RWPE1 (cell line): Measurements from ENCODE around the gene TAS2R10.

Experiments used
- CTCF ChIA-PET: fragments of 350-600 bp; sonication (Branson Sonifier 250); formaldehyde crosslinking; extraction: SDS; loops from one replicate; lab custom pipeline; 2021; lab: Yijun Ruan, JAX
- POLR2A ChIA-PET: fragments of 400-600 bp; formaldehyde crosslinking; extraction: SDS; loops from one replicate; lab custom pipeline; 2020; ENCODE audit warnings: antibody characterized with exemption; ENCODE audit not compliant: low non-redundant PET; lab: Yijun Ruan, JAX
- DNase-seq: peaks from one replicate; pipeline ENCODE4 v3.0.0; 2012; ENCODE audit warnings: low spot score
- H3K27ac ChIP-seq: fragments of 450-650 bp; 2 replicates; pipeline ENCODE4 v1.5.1; 2017
- CTCF ChIP-seq: fragments of 450-650 bp; conservative IDR thresholded peaks from 2 replicates; pipeline ENCODE4 v1.5.1; 2017; ENCODE audit warnings: low read depth, mild to moderate bottlenecking

The TAS2R10 gene

GRCh38 chr12:10853776-10854175, 27.6 kb upstream of the TAS2R10 start:
- ChIA-PET CTCF (no interaction called here), POLR2A (no interaction called here)
- TF ChIP-seq CTCF: no peak
- no peak overlapping the region for H3K27ac ChIP-seq
- DNase-seq: no peak

- H3K27ac ChIP-seq: no peak overlapping the region
- POLR2A ChIA-PET: no interaction called here
- peak; percentile 4 for DNase-seq
- CTCF ChIA-PET: no interaction called here
- TF ChIP-seq CTCF: no peak
Measured at GRCh38 chr12:10851243-10851858, 25.2 kb upstream of the TAS2R10 start.

GRCh38 chr12:10849425-10849878, 23.3 kb upstream of the TAS2R10 start, which contains the start of gene PRR4:
Gene PRR4 (minus strand): TSS chr12:10849475. CDS start chr12:10849437, 38 bp downstream.
- DNase-seq: no peak
- H3K27ac ChIP-seq: no peak within 1 kb of the TSS
- POLR2A ChIA-PET: no interaction called here
- TF ChIP-seq CTCF: no peak
- CTCF ChIA-PET: no interaction called here

GRCh38 chr12:10847744-10848143, 21.6 kb upstream of the TAS2R10 start:
- no peak for DNase-seq
- ChIA-PET POLR2A (no interaction called here), CTCF (no interaction called here)
- no peak for TF ChIP-seq CTCF
- no peak overlapping the region for H3K27ac ChIP-seq

- ChIA-PET POLR2A (no interaction called here), CTCF (interaction anchor here (0.7 kb wide), 1 partner anchor 1314 kb away, joined by 3 read pairs; no protein-coding TSS in a partner anchor)
- no peak for DNase-seq
- no peak overlapping the region for H3K27ac ChIP-seq
- TF ChIP-seq CTCF: no peak
Measured at GRCh38 chr12:10842862-10843261, 16.7 kb upstream of the TAS2R10 start.

- CTCF ChIA-PET: no interaction called here
- no peak for TF ChIP-seq CTCF
Measured at GRCh38 chr12:10838461-10838860, 12.3 kb upstream of the TAS2R10 start.

More at GRCh38 chr12:10838461-10838860, 12.3 kb upstream of the TAS2R10 start:
- DNase-seq: no peak
- POLR2A ChIA-PET: no interaction called here
- H3K27ac ChIP-seq: no peak overlapping the region
